ENCODE data around the gene ARHGEF16. TPM values are rescaled to one million over a fixed set of nuclear protein-coding genes. Genes with fewer than 3 reads are reported as not detected.

ARHGEF16 gene
- polyA plus RNA-seq, 3 donors = 1.2 to 9.0 (median 4.6) TPM

DNA sequence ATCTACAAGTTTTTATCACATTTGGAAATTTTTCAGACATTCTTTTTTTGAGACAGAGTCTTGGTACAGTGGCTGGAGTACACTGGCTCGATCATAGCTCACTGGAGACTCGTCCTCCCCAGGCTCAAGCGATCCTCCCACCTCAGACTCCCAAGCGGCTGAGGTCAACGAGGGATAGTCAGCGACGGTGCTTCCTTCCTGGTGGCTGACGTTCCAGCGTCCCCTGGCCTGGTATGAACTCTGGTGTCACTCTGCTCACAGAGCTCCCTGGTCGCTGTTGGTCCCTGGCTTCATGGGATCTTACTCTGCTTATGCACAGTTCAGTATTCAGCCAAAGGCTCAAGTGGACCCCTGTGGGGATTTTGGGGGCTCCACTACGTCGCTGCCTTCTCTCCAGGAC, 3.5 kb upstream of the ARHGEF16 start:
- WGBS, 3 donors = 53 to 75% (median 65%) methylated on average over 12 of the region's 12 CpGs
- H3K27ac ChIP-seq (ENCODE audit: low read depth, low read length) = no peak overlapping the region

DNA sequence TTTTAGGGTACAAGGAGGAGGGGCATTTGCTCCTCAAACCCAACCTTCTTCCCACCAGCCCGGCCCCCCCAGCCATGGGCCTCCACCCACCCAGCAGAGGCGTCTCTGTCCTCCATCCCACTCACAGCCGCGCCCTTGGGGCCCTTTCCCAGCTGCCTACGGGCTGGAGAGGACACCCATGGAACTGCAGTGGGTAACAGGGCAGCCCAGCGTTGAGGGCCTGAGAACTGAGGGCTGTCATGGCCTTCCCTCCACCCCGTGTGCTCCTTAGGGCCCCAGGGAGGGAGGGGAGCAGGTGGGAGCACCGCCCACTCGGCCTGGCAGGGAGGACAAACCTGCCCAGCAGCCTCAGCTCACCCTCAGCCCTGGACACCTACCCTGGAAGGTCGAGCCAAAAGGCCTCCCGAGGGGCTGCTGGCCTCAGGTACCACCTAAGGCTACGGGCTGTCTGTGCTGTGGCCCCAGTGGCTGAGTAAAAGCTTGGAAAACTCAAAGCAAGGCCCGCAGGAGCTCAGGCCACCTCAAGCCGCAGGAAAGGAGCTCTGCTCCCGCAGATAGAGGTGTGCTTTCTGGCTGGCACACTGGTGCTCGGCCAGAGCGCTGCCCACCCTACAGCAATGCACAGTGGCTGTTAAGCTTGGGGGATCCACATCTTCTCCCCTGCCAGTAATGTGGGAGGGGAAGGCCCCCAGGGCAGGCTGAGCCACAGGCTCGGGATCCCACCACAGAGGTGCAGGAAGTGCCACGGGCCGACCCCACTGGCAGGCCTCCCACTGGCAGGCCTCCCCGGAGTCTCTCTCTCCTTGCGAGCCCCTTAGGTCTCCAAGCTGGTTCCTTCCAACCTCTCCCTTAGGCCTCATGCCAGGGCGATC, 2.2 kb upstream of the ARHGEF16 start:
- 61 to 74% (median 73%) methylated on average over 23 of the region's 23 CpGs for WGBS, 3 donors
- no peak overlapping the region for H3K27ac ChIP-seq (ENCODE audit: low read depth, low read length)

DNA sequence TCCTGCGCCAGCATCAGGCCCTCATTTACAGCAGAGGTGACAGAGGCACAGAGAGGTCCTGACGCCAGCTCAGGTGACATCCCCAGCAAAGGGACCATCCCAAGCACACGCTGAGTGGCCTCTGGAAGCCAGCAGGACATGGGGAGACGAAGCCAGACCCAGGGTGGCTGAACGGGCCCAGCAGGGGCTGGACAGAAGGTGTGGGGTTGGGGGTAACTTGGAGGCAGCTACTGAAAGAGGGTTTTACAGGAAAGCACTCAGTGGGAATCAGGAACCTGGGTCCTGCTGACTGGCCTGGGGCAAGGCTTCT, 1.6 kb upstream of the ARHGEF16 start:
- no peak overlapping the region for H3K27ac ChIP-seq (ENCODE audit: low read depth, low read length)
- 45 to 52% (median 47%) methylated on average over 5 of the region's 5 CpGs for WGBS, 3 donors

DNA sequence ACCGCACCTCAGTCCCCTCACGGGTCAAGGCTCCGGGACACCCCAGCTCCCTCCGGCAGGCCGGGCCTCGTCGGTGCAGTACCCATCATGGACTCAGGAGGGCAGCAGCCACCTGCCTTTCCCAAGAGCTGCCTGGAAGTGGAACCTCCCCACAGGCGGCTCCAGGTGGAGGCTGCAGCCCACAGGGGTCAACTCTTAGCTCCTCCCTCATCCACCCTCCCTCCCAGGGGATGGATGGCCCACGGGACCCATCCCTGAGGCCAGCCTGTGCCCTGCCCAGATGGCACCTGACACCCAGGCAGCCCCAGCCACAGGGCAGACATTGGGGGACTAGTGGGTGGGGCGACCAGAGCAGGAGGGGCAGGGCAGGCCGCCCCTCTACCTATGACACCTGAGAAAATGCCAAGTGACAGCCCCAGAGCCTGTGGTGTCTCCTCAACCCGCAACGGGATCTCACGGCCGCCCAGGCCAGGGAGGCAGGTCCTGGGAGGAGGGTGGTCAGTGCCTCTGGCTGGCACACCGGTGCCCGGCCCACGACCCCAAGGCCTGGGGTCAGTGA, 1.2 kb upstream of the ARHGEF16 start:
- no peak overlapping the region for H3K27ac ChIP-seq (ENCODE audit: low read depth, low read length)
- WGBS, 3 donors = 22 to 30% (median 24%) methylated on average over 16 to 18 of the region's 18 CpGs

DNA sequence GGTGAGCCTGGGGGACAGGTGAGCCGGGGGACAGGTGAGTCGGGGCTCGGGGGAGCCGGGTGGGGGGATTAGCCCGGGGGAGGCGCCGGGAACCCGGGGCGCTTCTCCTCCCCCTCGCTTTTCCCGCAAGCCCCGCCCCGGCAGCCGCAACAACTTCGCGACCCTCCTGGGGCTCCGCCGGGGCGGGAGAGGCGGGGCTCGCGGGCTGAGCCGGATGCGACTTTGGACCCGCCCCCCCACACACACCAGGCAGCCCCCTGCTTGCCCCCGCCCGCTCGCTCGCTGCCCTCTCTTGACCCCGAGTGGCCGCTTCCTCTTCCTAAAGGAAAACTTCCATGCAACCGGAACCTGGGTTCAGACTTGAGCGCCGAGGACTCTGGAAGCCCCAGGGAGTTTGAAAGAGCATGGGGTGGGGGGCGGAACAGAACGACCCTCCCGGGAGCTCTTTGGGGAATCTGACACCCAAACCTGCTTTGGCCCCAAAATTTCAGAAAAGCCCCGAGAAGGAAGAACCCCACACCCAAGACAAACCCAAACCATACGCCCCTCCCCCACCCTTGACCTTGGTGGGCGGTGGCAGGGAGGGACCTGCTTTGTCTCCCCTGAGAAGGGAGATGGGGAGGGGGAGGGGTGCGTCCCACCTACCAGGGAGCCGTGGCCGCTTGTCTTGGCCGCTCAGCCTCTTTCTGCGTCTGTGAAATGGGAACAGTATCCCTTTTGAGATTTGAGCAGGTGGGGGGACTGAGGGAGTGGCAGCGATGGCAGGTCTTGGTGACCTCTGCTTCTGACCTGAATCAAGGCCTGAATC, 550 bp downstream of the ARHGEF16 start:
- H3K27ac ChIP-seq (ENCODE audit: low read depth, low read length) = no peak overlapping the region
- WGBS, 3 donors = 12 to 20% (median 13%) methylated on average over 22 to 46 of the region's 46 CpGs

DNA sequence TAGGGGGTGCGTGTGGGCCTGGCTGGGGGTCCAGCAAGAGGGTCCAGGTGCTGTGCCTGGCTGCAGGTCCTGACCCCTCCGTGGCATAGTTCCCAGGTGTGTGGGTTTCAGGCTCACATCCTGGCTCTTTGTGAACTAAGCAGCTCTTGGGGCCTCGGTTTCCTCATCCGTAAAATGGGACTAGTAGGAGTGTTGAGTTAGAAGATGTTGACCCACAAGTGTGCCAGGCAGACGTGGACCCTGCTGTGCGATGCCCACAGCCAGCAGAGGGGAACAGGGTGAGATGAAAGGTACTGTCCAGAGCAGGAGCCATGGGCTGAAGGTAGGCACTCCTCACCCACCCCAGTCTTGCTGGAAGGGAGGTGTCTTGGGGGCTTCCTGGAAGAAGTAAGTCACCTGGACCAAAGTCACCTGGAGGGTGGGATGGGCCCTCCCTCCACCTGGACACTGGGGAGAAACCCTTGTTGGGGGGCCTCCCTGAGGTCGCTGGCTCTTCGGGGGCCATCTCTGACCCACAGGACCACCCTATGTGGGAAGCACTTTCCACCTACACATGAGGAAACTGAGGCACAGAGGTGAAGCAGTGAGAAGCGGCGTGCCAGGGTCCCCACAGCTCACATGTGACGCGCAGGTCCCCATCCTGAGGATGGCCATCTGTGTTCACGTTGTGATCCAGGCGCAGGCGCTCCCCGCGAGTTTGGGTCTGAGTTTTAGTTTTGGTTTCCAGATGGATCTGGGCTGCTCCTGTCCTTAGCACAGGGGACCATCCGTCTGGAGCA, 1.4 kb downstream of the ARHGEF16 start:
- WGBS, 3 donors = 87 to 90% (median 90%) methylated on average over 18 of the region's 18 CpGs
- no peak overlapping the region for H3K27ac ChIP-seq (ENCODE audit: low read depth, low read length)

DNA sequence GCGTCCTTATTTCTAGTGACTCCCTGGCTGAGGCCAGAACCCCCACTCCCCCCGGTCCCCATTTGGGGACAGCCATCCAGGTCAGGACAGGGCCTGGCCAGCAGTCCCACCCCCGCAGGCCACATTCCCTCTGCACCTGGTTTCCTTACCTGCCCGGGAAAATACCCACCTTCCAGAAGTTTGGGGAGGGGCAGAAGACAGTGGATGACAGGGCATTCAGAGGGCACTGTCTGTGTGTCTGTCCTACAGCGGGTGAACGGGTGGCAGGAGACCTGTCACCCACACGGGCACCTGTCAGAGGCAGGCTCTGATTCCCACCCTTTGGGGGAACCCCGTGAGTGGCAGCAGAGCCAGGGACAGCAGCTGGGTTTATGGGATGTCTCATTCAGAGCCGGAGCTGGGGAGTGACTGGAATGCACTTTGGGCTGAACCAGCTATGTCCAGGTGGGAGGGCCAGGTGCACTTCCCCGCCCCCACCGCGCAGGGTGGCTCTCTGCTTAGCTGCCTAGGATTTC, 2.0 kb downstream of the ARHGEF16 start:
- no peak overlapping the region for H3K27ac ChIP-seq (ENCODE audit: low read depth, low read length)
- 65 to 88% (median 79%) methylated on average over 11 to 12 of the region's 12 CpGs for WGBS, 3 donors

DNA sequence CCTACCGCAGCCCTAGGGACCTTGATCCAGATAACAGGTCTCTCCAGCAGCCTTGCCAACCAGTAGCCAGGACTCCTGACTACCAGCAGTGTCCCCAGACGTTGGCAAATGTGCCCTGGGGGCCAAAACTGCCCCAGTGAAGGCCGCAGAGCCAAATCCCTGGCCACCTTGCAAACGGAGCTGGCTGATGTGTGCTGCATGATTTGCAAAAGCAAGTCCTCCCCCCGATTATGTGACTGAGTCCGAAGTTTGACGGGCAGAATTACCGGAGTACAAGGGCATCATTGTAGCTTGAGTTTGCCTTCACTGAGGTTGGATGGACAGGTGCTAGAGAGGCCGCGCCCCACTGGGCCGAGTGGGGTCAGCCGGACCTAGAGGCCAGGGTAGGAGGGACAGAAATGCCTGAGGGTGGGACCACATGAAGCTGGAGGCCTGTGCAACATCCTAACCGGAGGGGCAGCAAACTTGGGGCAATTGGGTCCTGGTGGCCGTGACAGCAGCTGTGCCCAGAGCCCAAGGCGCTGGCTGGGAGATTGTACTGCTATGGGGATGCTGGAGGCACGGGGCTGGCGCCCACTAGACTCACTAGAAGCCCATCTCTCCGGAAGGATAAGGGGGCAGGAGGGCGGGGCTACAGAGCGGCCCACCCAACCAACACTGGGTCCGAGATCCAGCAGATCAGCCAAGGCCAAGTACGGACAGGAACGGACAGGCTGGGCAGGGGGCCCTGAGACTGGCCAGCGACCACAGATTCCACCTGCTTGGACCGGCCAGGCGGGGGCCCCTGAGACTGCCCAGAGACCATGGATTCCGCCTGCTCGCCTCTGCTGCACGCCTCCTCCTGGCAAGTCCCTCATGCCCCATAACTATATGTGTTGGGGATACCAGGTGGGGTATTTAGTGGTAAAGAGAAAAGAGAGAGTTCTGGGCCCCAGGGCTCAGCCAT, 2.8 kb downstream of the ARHGEF16 start:
- 83 to 87% (median 84%) methylated on average over 29 of the region's 29 CpGs for WGBS, 3 donors

DNA sequence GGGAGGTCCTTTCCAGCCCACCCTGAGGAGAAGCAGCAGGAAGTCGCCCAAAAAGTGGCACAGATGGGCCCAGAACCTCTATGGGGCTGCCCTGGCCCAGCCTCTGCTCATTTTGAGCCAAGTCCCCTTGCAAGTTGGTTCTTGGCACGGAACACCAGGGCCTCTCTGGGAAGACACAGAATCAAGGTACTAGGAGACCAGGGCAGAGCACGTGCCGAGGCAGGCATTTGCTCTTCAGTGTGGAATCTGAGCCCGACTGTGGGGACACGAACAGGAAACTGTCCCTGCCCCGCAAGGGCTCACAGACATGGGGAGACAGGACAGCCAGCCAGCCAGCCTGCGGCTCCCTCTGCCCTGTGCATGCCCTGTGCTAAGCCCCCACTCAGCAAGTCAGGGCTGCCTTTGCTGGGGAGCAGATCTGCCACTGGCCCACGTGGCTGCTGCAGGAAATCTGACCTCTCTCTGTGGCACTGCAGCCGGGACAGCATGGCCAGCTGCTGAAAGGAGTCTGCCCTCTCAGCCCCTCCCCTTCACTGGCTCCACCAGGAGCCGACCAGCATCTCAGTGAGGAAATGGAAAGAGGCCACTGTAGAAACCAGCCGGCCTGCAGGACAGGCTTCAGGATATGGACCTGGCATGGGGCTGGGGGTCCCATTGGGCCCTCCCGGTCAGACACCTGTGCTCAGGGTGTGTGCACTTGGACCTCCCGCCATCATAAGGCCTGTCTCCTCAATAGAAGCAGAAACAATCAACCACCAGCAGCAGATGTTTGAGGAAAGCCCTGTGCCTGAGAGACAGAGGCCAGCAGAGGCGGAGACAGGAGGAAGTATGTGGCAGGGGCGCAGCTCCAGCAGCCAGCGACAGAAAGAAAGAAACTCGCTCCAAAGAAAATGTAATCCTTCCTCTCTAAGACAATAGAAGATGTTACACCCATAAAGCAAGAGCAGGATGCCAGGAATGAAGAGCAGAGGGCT, 3.7 kb downstream of the ARHGEF16 start:
- no peak overlapping the region for H3K27ac ChIP-seq (ENCODE audit: low read depth, low read length)
- 43 to 69% (median 43%) methylated on average over 17 to 18 of the region's 18 CpGs for WGBS, 3 donors

More for the DNA sequence above, 2.8 kb downstream of the ARHGEF16 start:
- H3K27ac ChIP-seq (ENCODE audit: low read depth, low read length) = no peak overlapping the region

DNA sequence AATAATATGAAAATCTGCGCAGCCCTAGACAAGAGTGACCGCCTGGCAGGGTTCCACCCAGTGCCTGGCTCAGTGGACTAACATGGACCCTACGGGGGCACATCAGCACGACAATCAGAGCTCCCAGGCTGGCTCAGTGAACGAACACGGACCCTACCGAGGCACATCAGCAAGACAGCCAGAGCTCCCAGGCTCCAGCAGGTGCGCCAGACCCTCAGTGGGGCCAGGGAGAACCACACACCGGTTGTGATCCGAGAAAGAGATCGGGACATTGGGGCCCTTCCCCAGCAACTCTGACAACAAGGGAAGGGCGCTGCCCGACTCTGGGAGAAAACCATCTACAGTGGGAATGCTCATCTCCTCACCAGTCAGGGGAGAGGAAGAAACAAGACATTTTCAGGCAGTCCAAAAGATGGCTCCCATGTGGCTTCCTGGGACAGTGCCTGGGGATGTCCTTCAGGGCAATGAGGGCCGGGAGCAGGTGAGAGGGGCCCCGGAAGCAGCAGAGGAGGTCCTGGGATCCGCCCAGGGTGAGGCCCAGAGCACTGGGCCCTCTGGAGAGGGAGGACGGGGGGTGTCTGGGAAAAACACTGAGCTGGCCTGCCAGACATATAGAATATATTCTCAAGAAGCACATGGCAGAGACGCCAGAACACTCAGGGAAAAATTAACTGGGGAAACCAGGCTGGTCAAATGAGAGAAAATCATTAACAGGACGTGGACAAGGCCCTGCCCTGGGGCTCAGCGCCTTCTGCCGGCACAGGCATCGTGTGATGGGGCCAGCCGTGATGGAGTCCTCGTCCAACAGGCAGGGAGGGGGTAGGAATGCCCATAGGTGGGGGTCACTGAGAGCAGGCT, 4.8 kb downstream of the ARHGEF16 start:
- 84 to 89% (median 86%) methylated on average over 24 of the region's 24 CpGs for WGBS, 3 donors
- H3K27ac ChIP-seq (ENCODE audit: low read depth, low read length) = no peak overlapping the region

DNA sequence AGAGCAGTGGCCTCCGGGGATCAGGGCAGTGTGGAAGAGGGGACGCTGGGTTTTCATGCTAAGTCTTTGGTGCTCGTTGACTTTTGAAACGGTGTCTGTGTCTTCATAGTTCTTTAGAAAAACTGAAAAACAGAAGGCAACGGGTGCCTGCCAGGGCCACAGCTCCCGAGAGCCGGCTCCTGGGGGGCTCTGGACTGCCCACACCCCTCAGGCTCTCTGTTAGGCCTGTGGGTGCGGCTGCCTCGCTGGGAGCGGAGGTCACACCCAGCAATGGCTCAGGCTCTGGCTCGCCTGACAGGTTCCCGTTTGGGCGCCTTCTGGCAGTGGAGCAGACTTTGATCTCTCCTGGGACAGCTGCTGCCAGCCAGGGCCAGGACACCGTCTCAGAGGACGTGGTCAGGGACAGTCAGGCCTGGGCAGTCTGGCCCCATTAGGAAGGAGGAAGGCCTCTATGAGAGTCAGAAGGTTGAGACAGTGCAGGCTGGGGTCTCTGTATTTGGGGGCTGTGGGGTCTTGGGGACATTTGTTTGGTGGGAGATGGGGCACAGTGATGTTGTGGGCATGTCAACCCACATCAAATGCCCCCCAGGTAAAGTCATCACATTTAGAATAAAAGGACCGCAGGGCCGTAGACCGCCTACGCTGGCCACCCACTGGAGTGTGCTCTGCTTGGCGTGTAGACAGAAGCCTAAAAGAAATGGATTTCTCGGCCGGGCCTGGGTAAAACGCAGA, 5.6 kb downstream of the ARHGEF16 start:
- 58 to 82% (median 70%) methylated on average over 23 of the region's 23 CpGs for WGBS, 3 donors
- H3K27ac ChIP-seq (ENCODE audit: low read depth, low read length) = no peak overlapping the region

DNA sequence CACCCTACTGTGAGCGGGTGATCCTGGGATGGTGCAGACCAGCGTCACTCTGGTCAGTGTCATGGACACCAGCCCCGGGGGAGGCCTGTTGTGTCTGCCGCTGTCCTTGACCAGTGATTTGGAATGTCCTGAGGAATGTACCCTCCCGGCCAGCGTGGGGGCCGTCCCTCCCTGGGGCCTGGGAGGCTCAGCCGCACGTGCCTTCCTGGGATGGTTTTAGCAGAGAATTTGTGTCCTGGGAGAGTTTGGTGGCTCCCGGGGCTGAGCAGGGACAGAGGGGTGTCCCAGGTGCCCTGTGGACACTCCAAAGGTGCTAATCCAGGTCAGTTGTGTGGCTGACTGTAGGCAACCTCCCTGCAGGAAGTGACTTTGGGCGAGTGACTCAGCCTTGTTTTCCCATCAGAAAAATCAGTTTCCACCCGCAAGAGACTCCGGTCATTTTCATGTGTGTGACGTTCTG, 6.2 kb downstream of the ARHGEF16 start:
- WGBS, 3 donors = 59 to 72% (median 67%) methylated on average over 14 of the region's 14 CpGs
- H3K27ac ChIP-seq (ENCODE audit: low read depth, low read length) = no peak overlapping the region

DNA sequence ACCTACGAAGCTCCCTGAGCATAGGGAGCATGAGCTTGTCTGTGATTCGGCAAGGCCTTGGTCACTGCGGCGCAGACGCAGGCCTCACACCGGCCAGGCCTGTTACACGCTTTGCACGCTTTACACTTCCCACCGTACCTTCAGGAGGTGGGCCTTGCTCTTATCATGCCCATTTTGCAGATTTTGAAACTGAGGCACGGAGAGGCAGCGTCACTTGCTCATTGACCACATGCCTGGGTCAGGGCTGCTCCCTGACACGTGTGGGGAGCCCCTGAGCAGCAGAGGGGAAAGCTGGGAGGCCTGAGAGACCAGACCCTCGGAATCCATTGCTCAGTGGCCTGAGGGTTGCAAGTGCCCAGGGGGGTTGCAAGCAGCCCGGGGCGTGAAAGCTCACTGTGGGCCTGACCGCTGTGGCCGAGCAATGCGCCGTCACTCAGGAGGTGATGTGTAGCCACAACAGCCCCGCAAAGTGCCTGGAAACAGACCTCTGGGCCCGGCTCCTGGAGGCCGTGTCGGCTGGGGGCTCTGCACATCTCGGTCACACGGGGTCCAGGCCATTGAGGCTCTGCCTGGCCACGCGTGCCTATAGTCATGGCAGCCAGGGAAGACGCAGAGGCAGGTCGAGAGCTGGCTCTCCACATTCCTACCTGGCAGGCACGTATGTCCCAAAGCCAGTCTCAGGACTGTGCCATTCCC, 6.9 kb downstream of the ARHGEF16 start:
- WGBS, 3 donors = 92 to 95% (median 95%) methylated on average over 30 of the region's 30 CpGs
- H3K27ac ChIP-seq (ENCODE audit: low read depth, low read length) = no peak overlapping the region

DNA sequence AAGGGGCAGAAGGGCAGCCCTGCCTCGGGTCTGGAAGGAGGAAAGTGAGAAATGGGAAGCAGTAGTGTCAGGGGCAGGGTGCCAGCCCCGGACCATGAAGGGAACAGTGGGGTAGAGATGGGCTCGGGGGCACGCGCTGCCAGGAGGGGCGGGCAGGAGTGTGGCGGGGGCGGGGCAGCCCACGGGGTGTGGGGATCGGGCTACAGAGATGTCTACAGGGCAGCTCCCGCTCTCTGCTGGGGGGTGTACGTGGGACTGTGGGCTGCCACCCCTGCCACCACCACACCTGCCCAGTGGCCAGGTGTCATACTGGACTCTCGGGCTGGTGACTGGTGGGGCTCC, 7.4 kb downstream of the ARHGEF16 start:
- H3K27ac ChIP-seq (ENCODE audit: low read depth, low read length) = no peak overlapping the region

More for the DNA sequence above, 7.4 kb downstream of the ARHGEF16 start:
- WGBS, 3 donors = 79 to 95% (median 84%) methylated on average over 9 to 13 of the region's 13 CpGs
